IPS-18c (cell line): Measurements from ENCODE around the gene ZNF503.

Experiments
- H3K4me3 ChIP-seq: 2 replicates; pipeline ENCODE4 v1.7.0; 2013; ENCODE audit warnings: low read depth, mild to moderate bottlenecking, low read length, moderate library complexity; ENCODE audit not compliant: insufficient read depth
- H3K9me3 ChIP-seq: one replicate; pipeline ENCODE4 v1.6.1; 2013; ENCODE audit warnings: mild to moderate bottlenecking, low read length, moderate library complexity; ENCODE audit not compliant: control insufficient read depth, insufficient read depth

ZNF503 gene

GRCh38 chr10:75401569-75402485 lies at the start of gene ZNF503:
ZNF503 (minus strand) TSS chr10:75401764; CDS start chr10:75401419, 345 bp downstream.
- Histone ChIP-seq H3K9me3 (no peaks in the 10 kb centered on the region), H3K4me3 (peak within 1 kb of the TSS; percentile 84)

- Histone ChIP-seq H3K9me3 (no peaks in the 10 kb centered on the region), H3K4me3 (no peak overlapping the region)
Measured at GRCh38 chr10:75450644-75451640, 49.4 kb upstream of the ZNF503 start.

- Histone ChIP-seq H3K4me3 (no peak overlapping the region), H3K9me3 (no peaks in the 10 kb centered on the region)
Measured at GRCh38 chr10:75450075-75450445, 48.5 kb upstream of the ZNF503 start.

- H3K9me3 ChIP-seq: no peaks in the 10 kb centered on the region
- no peak overlapping the region for H3K4me3 ChIP-seq
Measured at GRCh38 chr10:75449382-75450074, 48.0 kb upstream of the ZNF503 start.

- H3K9me3 ChIP-seq: no peaks in the 10 kb centered on the region
- no peak overlapping the region for H3K4me3 ChIP-seq
Measured at GRCh38 chr10:75448166-75448565, 46.6 kb upstream of the ZNF503 start.

- Histone ChIP-seq H3K9me3 (no peaks in the 10 kb centered on the region), H3K4me3 (no peak overlapping the region)
Measured at GRCh38 chr10:75446508-75446907, 44.9 kb upstream of the ZNF503 start.

GRCh38 chr10:75444781-75445386 lies 43.3 kb upstream of the ZNF503 start:
- no peaks in the 10 kb centered on the region for H3K9me3 ChIP-seq
- no peak overlapping the region for H3K4me3 ChIP-seq

- Histone ChIP-seq H3K4me3 (no peak overlapping the region), H3K9me3 (no peaks in the 10 kb centered on the region)
Measured at GRCh38 chr10:75443362-75443761, 41.8 kb upstream of the ZNF503 start.

GRCh38 chr10:75441682-75442081 lies 40.1 kb upstream of the ZNF503 start:
- no peaks in the 10 kb centered on the region for H3K9me3 ChIP-seq

GRCh38 chr10:75441196-75441595 lies 39.6 kb upstream of the ZNF503 start:
- H3K9me3 ChIP-seq: no peaks in the 10 kb centered on the region

More at GRCh38 chr10:75441682-75442081, 40.1 kb upstream of the ZNF503 start:
- no peak overlapping the region for H3K4me3 ChIP-seq

GRCh38 chr10:75440271-75440793 lies 38.8 kb upstream of the ZNF503 start:
- H3K9me3 ChIP-seq: no peaks in the 10 kb centered on the region
- no peak overlapping the region for H3K4me3 ChIP-seq

More at GRCh38 chr10:75441196-75441595, 39.6 kb upstream of the ZNF503 start:
- H3K4me3 ChIP-seq: no peak overlapping the region

- H3K9me3 ChIP-seq: no peaks in the 10 kb centered on the region
- H3K4me3 ChIP-seq: no peak overlapping the region
Measured at GRCh38 chr10:75439811-75440210, 38.2 kb upstream of the ZNF503 start.

GRCh38 chr10:75438275-75438674 lies 36.7 kb upstream of the ZNF503 start:
- Histone ChIP-seq H3K9me3 (no peaks in the 10 kb centered on the region), H3K4me3 (no peak overlapping the region)

- H3K9me3 ChIP-seq: no peaks in the 10 kb centered on the region
- no peak overlapping the region for H3K4me3 ChIP-seq
Measured at GRCh38 chr10:75437693-75438092, 36.1 kb upstream of the ZNF503 start.

- no peaks in the 10 kb centered on the region for H3K9me3 ChIP-seq
- H3K4me3 ChIP-seq: no peak overlapping the region
Measured at GRCh38 chr10:75436896-75437295, 35.3 kb upstream of the ZNF503 start.

- no peak overlapping the region for H3K4me3 ChIP-seq
- no peaks in the 10 kb centered on the region for H3K9me3 ChIP-seq
Measured at GRCh38 chr10:75435291-75435690, 33.7 kb upstream of the ZNF503 start.
